Endodermal cell (in vitro differentiated cells): ENCODE measurements around the gene HOXB3. TPM values are rescaled to one million over a fixed set of nuclear protein-coding genes. Genes with fewer than 3 reads are reported as not detected.
"Not testable (repeated sequence)": the region's sequence is repeated elsewhere in the genome, so short reads cannot be mapped to it uniquely, and the experiment has no call there.

Experiments
- DNase-seq: peaks from one replicate; pipeline ENCODE4 v3.0.0-alpha.2; 2017
- H3K27ac ChIP-seq: 2 replicates; pipeline ENCODE4 v1.5.1; 2013; ENCODE audit warnings: mild to moderate bottlenecking, low read depth, low read length, moderate library complexity
- H3K27me3 ChIP-seq: 2 replicates; pipeline ENCODE4 v1.6.1; 2013; ENCODE audit warnings: mild to moderate bottlenecking, low read length, moderate library complexity; ENCODE audit not compliant: insufficient read depth, control insufficient read depth, poor library complexity, severe bottlenecking
- H3K36me3 ChIP-seq: 2 replicates; pipeline ENCODE4 v1.7.0; 2013; ENCODE audit warnings: mild to moderate bottlenecking, low read length, moderate library complexity; ENCODE audit not compliant: control insufficient read depth, insufficient read depth
- H3K4me1 ChIP-seq: one replicate; pipeline ENCODE4 v1.7.0; 2013; ENCODE audit warnings: low read length; ENCODE audit not compliant: control insufficient read depth, insufficient read depth
- H3K4me3 ChIP-seq: 2 replicates; pipeline ENCODE4 v1.5.1; 2013; ENCODE audit warnings: mild to moderate bottlenecking, low read length, moderate library complexity
- H3K9ac ChIP-seq: 2 replicates; pipeline ENCODE4 v1.6.1; 2013; ENCODE audit warnings: mild to moderate bottlenecking, low read length, moderate library complexity; ENCODE audit not compliant: poor library complexity, severe bottlenecking; ENCODE audit errors: extremely low read depth
- H3K9me3 ChIP-seq: 2 replicates; pipeline ENCODE4 v1.6.1; 2013; ENCODE audit warnings: mild to moderate bottlenecking, low read length, moderate library complexity; ENCODE audit not compliant: control insufficient read depth
- H3K27ac Mint-ChIP-seq: 2 replicates; pipeline ENCODE4 v1.8.0; 2020; ENCODE audit warnings: mixed read lengths
- H3K27me3 Mint-ChIP-seq: 2 replicates; pipeline ENCODE4 v1.8.0; 2021; ENCODE audit warnings: mild to moderate bottlenecking, mixed read lengths; ENCODE audit not compliant: insufficient read depth
- H3K36me3 Mint-ChIP-seq: 2 replicates; pipeline ENCODE4 v1.8.0; 2020; ENCODE audit warnings: low read depth, mixed read lengths
- H3K4me1 Mint-ChIP-seq: 2 replicates; pipeline ENCODE4 v1.8.0; 2020; ENCODE audit warnings: mixed read lengths
- H3K4me3 Mint-ChIP-seq: 2 replicates; pipeline ENCODE4 v1.8.0; 2020; ENCODE audit warnings: mild to moderate bottlenecking, moderate library complexity, mixed read lengths
- H3K9me3 Mint-ChIP-seq: 2 replicates; pipeline ENCODE4 v1.8.0; 2020; ENCODE audit warnings: mild to moderate bottlenecking, mixed read lengths
- WGBS, 2 experiments: methylation state at CpG; one replicate each; pipeline versions ENCODE4 v1.1.5 to v1.1.7; 2013; ENCODE audit warnings: missing lambda C conversion rate in 2 of 2, mixed read lengths in 1 of 2; ENCODE audit not compliant: insufficient coverage in 1 of 2, insufficient read length in 1 of 2; 5-methylcytosine and 5-hydroxymethylcytosine counted together
- total RNA-seq, 2 donors: library from RNA; stranded (reverse); fragmentation: NEBNext Ultra II Directional in 1 of 2; extraction: Animal tissue kit (Norgen Biotek cat#: 25700) in 1 of 2; gene quantifications; 2 replicates in 1 of 2; 3 replicates in 1 of 2; pipeline ENCODE4 v1.2.1, GENCODE V29; 2021
- TF ChIP-seq, protein P1 (sequence below): fragments of 200-600 bp; sonication (generic); conservative IDR thresholded peaks from 2 replicates; pipeline ENCODE4 v1.5.0; 2021; ENCODE audit warnings: antibody characterized with exemption, mild to moderate bottlenecking

The HOXB3 gene
- total RNA-seq, 2 donors from 2014 or later, result not detected

DNA sequence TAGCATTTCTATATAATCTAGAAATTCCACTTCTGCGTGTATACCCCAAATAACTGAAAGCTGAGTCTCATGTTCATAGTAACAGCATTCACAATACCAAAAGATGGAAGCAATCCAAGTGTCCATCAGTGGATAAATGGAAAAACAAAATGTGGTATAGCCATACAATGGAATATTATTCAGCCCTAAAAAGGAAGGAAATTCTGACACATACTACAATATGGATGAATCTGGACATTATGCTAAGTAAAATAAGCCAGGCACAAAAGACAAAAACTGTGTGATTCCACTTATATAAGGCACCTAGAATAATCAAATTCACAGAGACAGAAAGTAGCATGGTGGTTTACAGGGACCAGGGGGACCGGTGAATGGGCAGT, 79.7 kb downstream of the HOXB3 start:
- Mint-ChIP-seq H3K36me3 (no peaks in the 10 kb centered on the region), H3K4me3 (no peak overlapping the region), H3K9me3 (no peaks in the 10 kb centered on the region), H3K4me1 (peaks cover 19% of the 10 kb centered on the region), H3K27ac (no peak overlapping the region), H3K27me3 (peaks cover 84% of the 10 kb centered on the region)
- Histone ChIP-seq H3K9ac (no peak overlapping the region), H3K27me3 (peaks cover 24% of the 10 kb centered on the region), H3K36me3 (no peaks in the 10 kb centered on the region), H3K9me3 (no peaks in the 10 kb centered on the region), H3K4me3 (no peak overlapping the region), H3K27ac (no peak overlapping the region), H3K4me1 (peaks cover 16% of the 10 kb centered on the region)
- 86 to 93% methylated on average over 1 to 2 of the region's 2 CpGs for WGBS, 2 experiments
- no peak for DNase-seq
- TF ChIP-seq, protein P1, sequence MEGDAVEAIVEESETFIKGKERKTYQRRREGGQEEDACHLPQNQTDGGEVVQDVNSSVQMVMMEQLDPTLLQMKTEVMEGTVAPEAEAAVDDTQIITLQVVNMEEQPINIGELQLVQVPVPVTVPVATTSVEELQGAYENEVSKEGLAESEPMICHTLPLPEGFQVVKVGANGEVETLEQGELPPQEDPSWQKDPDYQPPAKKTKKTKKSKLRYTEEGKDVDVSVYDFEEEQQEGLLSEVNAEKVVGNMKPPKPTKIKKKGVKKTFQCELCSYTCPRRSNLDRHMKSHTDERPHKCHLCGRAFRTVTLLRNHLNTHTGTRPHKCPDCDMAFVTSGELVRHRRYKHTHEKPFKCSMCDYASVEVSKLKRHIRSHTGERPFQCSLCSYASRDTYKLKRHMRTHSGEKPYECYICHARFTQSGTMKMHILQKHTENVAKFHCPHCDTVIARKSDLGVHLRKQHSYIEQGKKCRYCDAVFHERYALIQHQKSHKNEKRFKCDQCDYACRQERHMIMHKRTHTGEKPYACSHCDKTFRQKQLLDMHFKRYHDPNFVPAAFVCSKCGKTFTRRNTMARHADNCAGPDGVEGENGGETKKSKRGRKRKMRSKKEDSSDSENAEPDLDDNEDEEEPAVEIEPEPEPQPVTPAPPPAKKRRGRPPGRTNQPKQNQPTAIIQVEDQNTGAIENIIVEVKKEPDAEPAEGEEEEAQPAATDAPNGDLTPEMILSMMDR, result no peak

DNA sequence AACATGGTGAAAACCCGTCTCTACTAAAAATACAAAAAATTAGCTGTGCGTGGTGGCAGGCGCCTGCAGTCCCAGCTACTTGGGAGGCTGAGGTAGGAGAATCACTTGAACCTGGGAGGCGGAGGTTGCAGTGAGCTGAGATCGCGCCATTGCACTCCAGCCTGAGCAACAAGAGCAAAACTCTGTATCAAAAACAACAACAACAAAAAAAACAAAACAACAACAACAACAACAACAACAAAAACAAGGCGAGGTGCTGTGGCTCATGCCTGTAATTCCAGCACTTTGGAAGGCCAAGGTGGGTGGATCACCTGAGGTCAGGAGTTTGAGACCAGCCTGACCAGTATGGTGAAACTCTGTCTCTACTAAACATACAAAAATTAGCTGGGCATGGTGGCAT, 80.3 kb downstream of the HOXB3 start:
- not testable (repeated sequence) for H3K27ac Mint-ChIP-seq, DNase-seq
- H3K27me3 Mint-ChIP-seq, result peaks cover 82% of the 10 kb centered on the region

DNA sequence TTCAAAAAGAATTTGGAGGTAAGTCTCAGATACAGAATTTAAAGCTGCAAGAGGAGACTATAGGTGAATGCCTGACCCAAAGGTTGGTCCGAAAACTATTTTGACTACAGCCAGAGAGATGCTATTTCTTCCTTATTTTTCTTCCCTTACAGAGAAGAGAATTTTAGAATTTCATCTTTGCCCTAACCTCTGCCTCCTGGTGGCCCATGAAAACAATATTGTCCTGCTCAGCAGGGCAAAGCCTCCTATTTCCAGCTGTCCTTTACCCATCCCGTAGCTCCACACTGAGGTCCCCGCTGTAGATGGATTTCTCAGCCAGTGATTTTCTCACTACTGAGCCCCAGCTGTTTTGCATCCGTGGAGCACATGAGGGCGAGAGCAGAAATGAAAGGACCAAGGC, 83.8 kb downstream of the HOXB3 start:
- DNase-seq, result no peak
- Mint-ChIP-seq H3K4me3 (no peak overlapping the region), H3K4me1 (peaks cover 17% of the 10 kb centered on the region), H3K9me3 (no peaks in the 10 kb centered on the region), H3K36me3 (no peaks in the 10 kb centered on the region), H3K27me3 (peaks cover 84% of the 10 kb centered on the region), H3K27ac (no peak overlapping the region)
- peaks cover 41% of the 10 kb centered on the region for H3K27me3 ChIP-seq
- H3K36me3 ChIP-seq, result no peaks in the 10 kb centered on the region
- no peak overlapping the region for H3K27ac ChIP-seq
- H3K9me3 ChIP-seq, result no peaks in the 10 kb centered on the region
- WGBS, 2 experiments, result 86 to 89% methylated on average over 4 to 5 of the region's 5 CpGs
- H3K9ac ChIP-seq, result no peak overlapping the region
- H3K4me1 ChIP-seq, result peaks cover 22% of the 10 kb centered on the region
- H3K4me3 ChIP-seq, result no peak overlapping the region
- TF ChIP-seq, protein P1, result peak; percentile 42

More for the DNA sequence above, 80.3 kb downstream of the HOXB3 start:
- H3K4me3 ChIP-seq, H3K4me3 Mint-ChIP-seq, H3K27ac ChIP-seq, H3K9me3 Mint-ChIP-seq, H3K9ac ChIP-seq, H3K36me3 Mint-ChIP-seq, H3K9me3 ChIP-seq, H3K36me3 ChIP-seq: not testable (repeated sequence)
- WGBS, 2 experiments, result 97% methylated on average over 7 of the region's 7 CpGs; no CpG with 5 or more reads in 1 of the 2 experiments
- peaks cover 19% of the 10 kb centered on the region for H3K4me1 Mint-ChIP-seq
- peaks cover 15% of the 10 kb centered on the region for H3K4me1 ChIP-seq
- H3K27me3 ChIP-seq, result peaks cover 24% of the 10 kb centered on the region

DNA sequence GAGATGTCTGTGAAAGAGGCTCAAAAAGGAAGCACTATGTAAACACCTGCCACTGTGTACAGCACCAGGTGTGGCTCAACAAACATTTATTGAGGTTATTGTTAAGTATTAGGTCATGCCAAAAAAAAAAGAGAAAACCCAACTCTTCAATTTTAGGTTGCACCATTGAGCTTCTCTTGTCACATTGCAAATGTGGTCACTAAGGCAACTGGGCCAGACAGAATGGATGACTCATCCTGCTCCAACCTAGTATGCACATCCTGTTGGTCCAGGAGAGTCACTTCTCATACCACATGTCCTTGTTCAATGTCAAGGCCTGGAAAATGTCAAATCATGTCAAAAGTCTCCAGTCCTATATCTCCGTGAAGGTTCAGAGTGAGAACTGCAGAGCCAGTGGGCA, 84.3 kb downstream of the HOXB3 start:
- H3K4me3 ChIP-seq, result no peak overlapping the region
- WGBS, 2 experiments, result 57 to 87% methylated on average over 1 of the region's 1 CpG

More for the DNA sequence above, 84.3 kb downstream of the HOXB3 start:
- TF ChIP-seq, protein P1, result no peak
- no peak overlapping the region for H3K27ac Mint-ChIP-seq
- no peak overlapping the region for H3K27ac ChIP-seq
- no peaks in the 10 kb centered on the region for H3K36me3 Mint-ChIP-seq
- no peaks in the 10 kb centered on the region for H3K36me3 ChIP-seq
- peaks cover 21% of the 10 kb centered on the region for H3K4me1 Mint-ChIP-seq
- peak; percentile 62 for DNase-seq
- H3K9me3 Mint-ChIP-seq, result no peaks in the 10 kb centered on the region
- H3K4me1 ChIP-seq, result peaks cover 25% of the 10 kb centered on the region
- H3K9me3 ChIP-seq, result no peaks in the 10 kb centered on the region
- H3K27me3 ChIP-seq, result peaks cover 41% of the 10 kb centered on the region
- no peak overlapping the region for H3K9ac ChIP-seq
- H3K27me3 Mint-ChIP-seq, result peaks cover 86% of the 10 kb centered on the region
- no peak overlapping the region for H3K4me3 Mint-ChIP-seq
